ENCODE measurements around the gene LGMN.
A peak's percentile ranks its signal among the peaks of the same experiment; 100 is the strongest.
"Not testable (repeated sequence)": the region's sequence is repeated elsewhere in the genome, so short reads cannot be mapped to it uniquely, and the experiment has no call there.

The LGMN gene

DNA sequence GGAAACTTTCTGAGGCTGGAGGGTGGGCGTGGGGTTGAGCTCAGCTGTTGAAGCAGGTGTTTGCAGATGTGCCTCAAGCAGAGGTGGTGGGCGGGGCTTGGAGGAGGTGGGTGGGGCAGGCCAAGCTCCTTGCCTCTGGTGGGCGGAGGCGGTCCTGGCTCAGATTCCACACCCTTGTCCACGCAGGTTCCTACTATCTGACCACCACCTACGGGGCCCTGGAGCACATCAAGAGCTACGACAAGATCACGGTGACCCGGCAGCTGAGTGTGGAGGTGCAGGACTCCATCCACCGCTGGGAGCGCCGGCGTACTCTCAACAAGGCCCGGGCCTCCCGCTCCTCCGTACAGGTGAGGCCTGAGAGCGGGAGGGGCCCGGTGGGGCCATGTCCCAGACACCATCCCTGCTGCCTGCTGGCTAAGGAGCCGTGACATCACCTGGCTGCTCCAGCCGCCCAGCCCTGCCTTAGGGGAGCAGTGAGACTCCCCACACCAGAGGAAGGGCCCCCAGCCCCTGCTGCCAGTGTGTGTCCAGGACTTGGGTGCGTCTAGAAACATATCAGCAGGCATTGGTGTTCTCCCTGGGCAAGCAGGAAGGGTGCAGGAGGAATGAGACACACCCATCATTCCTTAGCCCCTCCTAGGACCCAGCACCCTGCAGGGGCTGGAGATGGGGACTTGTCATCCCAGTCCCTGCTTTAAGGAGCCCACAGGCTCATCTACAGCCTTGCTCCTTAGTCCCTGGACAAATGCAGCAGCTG lies 63.4 kb downstream of the LGMN start:
- no peak overlapping the region for H3K27ac ChIP-seq
- TF ChIP-seq, protein P1, sequence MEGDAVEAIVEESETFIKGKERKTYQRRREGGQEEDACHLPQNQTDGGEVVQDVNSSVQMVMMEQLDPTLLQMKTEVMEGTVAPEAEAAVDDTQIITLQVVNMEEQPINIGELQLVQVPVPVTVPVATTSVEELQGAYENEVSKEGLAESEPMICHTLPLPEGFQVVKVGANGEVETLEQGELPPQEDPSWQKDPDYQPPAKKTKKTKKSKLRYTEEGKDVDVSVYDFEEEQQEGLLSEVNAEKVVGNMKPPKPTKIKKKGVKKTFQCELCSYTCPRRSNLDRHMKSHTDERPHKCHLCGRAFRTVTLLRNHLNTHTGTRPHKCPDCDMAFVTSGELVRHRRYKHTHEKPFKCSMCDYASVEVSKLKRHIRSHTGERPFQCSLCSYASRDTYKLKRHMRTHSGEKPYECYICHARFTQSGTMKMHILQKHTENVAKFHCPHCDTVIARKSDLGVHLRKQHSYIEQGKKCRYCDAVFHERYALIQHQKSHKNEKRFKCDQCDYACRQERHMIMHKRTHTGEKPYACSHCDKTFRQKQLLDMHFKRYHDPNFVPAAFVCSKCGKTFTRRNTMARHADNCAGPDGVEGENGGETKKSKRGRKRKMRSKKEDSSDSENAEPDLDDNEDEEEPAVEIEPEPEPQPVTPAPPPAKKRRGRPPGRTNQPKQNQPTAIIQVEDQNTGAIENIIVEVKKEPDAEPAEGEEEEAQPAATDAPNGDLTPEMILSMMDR (conservative IDR thresholded peaks at IDR 0.05), result no peak

DNA sequence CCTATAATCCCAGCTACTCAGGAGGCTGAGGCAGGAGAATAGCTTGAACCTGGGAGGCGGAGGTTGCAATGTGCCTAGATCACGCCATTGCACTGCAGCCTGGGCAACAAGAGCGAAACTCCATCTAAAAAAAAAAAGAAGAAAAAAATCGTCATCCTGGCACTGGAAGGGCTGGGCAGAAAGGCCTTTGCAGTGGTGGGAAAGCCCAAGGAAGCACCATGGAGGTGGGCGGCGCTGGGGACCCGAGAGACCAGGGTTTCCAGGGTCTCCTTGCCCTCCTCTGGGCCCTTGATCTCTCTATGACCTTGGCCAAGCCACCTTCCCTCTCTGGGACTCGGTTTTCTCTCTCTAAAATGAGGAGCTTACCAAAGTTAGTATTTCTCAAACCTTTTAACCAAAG lies 65.4 kb downstream of the LGMN start:
- TF ChIP-seq, protein P1 (conservative IDR thresholded peaks at IDR 0.05), result no peak
- no peak overlapping the region for H3K27ac ChIP-seq

DNA sequence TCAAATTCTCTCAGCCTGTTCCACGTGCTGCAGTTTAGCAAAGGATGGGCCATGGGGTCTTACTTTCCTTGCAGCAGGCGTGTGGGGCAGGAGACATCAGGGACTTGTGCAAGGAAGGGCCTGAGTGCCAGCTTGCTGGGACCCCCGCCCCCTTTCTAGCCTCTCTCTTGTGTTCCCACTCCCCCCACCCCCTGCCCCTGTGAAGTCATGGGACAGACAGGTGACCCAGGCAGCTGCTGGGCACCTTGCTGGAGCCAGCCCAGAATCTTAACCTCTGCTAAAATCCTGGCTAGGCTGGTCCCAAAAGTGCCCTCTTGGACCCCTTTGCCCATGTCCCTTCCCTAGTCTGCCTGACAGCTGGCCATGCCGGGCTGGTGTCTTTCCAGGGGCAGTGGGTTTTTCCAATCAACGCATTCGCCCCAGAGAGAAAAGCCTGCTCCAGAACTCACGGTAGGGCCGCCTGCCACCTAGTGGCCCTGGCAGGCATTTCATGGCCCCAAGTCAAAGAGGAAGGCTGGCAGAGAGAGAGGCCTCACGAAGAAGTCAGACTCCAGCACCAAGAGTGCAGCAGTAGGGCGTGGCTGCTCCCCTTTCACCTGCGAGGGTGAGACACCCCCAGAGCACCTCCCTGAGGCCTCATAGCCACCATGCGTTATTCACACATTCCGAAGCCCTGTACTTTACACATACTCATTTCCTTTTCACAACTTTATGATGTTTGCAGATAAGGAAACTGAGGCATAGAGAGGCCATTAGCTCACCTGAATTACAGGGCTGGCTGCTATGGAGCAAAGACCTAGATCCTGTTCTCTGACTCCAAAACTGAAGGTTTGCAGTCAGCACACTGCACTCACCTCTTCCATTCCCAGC lies 67.4 kb downstream of the LGMN start:
- no peak overlapping the region for H3K27ac ChIP-seq
- TF ChIP-seq, protein P1 (conservative IDR thresholded peaks at IDR 0.05), result peak; percentile 96

DNA sequence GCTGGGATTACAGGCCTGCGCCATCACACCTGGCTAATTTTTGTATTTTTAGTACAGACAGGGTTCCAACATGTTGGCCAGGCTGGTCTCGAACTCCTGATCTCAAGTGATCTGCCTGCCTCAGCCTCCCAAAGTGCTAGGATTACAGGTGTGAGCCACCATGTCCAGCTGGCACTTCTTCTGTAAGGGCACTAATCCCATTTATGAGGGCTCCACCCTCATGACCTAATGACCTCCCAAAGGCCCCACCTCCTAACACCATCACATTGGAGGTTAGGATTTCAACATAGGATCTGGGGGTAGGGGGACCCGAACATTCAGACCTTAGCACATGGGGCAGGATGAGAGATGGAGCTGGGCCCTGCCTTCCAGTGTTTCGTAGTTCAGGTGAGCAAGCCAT lies 68.1 kb downstream of the LGMN start:
- H3K27ac ChIP-seq, result not testable (repeated sequence)

DNA sequence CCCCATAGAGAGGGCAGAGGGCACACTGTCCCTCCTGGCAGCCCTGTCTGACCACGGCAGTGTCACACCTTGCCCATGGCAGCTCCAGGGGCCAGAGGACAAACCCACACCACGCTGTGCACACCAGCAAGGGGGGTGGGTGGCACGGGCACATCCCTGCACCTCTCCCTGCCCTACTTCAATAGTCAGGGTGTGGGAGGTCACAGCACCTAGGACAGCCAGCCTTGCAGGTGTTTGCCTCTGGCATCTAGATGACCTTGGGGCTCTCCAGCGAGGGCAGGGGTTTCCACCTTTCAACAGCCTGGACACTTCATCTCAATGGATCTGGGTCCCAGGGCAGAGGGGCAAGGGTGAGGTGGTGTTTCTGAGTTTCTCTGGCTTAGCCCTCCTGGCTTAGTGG lies 69.2 kb downstream of the LGMN start:
- H3K27ac ChIP-seq, result no peak overlapping the region
- TF ChIP-seq, protein P1 (conservative IDR thresholded peaks at IDR 0.05), result no peak

DNA sequence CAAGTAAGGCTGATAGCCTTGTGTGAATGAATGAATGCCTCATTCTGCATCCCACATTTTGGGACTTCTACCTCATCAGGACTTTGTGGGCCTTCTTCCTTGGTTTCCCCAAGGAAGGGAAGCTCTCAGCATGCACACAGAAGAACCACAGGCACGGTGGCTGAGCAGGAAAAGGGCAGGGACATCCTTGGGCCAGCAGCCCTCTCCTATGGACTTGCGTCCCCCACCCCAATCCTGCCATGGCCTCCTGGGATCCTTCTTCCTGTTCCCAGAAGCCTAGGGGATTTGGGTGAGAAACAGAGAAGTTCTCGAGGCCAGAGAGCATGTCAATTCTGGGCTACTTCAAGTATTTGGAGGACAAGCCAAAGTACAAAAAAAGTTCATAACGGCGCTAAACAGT lies 69.7 kb downstream of the LGMN start:
- TF ChIP-seq, protein P1 (conservative IDR thresholded peaks at IDR 0.05), result no peak
- H3K27ac ChIP-seq, result no peak overlapping the region

DNA sequence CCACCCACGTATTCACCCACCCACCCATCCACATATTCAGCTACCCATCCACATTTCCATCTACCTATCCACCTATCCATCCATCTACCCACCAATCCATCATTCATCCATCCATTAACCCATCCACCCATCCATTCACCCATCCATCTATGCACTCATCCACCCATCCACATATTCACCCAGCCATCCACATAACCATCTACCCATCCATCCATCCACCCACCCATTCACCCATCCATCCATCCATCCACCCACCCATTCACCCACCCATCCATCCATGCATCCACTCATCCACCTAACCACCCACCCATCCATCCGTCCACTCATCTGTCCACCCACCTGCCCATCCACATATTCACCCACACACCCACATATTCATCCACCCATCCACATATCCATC lies 70.5 kb downstream of the LGMN start:
- no peak overlapping the region for H3K27ac ChIP-seq
- TF ChIP-seq, protein P1 (conservative IDR thresholded peaks at IDR 0.05), result no peak
